ENCODE measurements around the gene SMIM10L2A. TPM values are rescaled to one million over a fixed set of nuclear protein-coding genes. Genes with fewer than 3 reads are reported as not detected.
A peak's percentile ranks its signal among the peaks of the same experiment; 100 is the strongest.

SMIM10L2A gene
- total RNA-seq (2021; fragmentation: NEBNext Ultra II Directional; extraction: Animal tissue kit (Norgen Biotek cat#: 25700)): 5.0 TPM in 2 replicates
- 7.5 and 10.7 TPM in 2 replicates for polyA plus RNA-seq (2011; rRNA removed)
- 10.1 TPM for polyA plus RNA-seq (2011; cell fraction: cytosol; rRNA removed)
- polyA plus RNA-seq (2011; cell fraction: nucleus; rRNA removed): 24.5 TPM
- 5.3 to 9.3 TPM (median 7.0 TPM) in 4 replicates for polyA plus RNA-seq (2012, experiment 1 of 2)
- polyA plus RNA-seq (2012, experiment 2 of 2): 4.5 TPM
- polyA plus RNA-seq (2013, experiment 1 of 2): 2.0 TPM
- polyA plus RNA-seq (2013, experiment 2 of 2): 1.5 TPM
- polyA minus RNA-seq (2011; rRNA and poly(A)+ RNA removed): 5.7 and 8.3 TPM in 2 replicates
- polyA minus RNA-seq (2011; cell fraction: cytosol; rRNA and poly(A)+ RNA removed): 5.4 TPM
- polyA minus RNA-seq (2011; cell fraction: nucleus; rRNA and poly(A)+ RNA removed): 11.0 TPM
- long read RNA-seq, experiment 1, full-length matches to known transcripts: 1 of 6 reads
- long read RNA-seq, experiment 1, partial matches to known transcripts: 0 of 6 reads
- long read RNA-seq, experiment 1, other reads (novel, unspliced or antisense): 5 of 6 reads
- long read RNA-seq, experiment 2: 0 reads

DNA sequence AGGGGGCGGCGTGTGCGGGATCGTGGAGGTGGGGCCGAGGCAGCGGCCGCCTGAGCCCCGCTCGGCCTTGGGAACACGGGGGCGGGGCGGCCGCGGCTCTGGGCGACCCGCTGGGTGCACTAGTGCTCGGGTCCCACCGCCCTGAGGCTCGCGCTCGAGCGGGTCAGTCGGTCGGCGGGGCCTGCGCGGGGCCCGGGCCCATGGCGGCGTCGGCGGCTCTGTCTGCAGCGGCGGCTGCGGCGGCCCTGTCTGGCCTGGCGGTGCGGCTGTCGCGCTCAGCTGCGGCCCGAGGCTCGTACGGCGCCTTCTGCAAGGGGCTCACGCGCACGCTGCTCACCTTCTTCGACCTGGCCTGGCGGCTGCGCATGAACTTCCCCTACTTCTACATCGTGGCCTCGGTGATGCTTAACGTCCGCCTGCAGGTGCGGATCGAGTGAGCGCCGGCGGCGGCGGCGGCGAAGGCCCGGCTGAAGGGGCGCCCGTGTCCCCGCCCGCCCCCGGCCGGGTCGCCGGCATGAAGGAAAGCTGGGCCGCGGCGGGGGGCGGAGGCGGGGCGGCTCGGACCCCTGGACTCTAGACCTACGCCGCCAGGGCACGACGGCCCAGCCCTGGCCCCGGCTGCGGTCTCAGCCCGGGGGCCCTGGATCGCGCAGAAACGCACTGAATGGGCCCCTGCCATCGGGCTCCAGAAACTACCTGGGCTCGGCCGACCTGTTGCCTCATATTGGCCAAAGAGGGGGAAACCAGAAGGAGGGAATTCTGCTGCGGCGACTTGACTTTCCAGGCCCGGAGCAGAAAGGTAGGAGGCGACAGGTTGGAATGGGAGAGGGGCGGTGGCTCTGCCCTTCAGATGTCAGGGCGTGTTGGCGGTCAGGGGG lies at the start of gene SMIM10L2A:
TSS of gene SMIM10L2A (plus strand) at position 13 of the 878 bp plus-strand sequence. CDS start at position 201, 188 bp downstream.
- WGBS, 2 experiments (ENCODE audit: extremely low coverage in 1 of 2, insufficient coverage in 1 of 2, insufficient read length in 1 of 2, insufficient replicate concordance in 2 of 2, low coverage in 1 of 2, low lambda C conversion rate in 2 of 2, missing lambda C conversion rate in 1 of 2): 0% methylated on average over 3 of the region's 100 CpGs; no CpG with 5 or more reads in 1 of the 2 experiments
- H3K14ac ChIP-seq (ENCODE audit: insufficient read length): no peak within 1 kb of the TSS
- H4K20me1 ChIP-seq (replicated peaks in 1 of 2; ENCODE audit: control insufficient read depth in 1 of 2, insufficient read depth in 2 of 2, low read length in 2 of 2): no peaks in the 10 kb centered on the region
- peak within 1 kb of the TSS; percentile 27 for H4K91ac ChIP-seq (replicated peaks; ENCODE audit: insufficient read length, low read length)
- H4K5ac ChIP-seq (ENCODE audit: insufficient read length, low read depth, low read length): no peak within 1 kb of the TSS
- no peak within 1 kb of the TSS for H3K4ac ChIP-seq (replicated peaks; ENCODE audit: insufficient read length, low read depth, low read length)
- no peak within 1 kb of the TSS for H3K56ac ChIP-seq (replicated peaks; ENCODE audit: insufficient read length, low read depth, low read length)
- H3K79me1 ChIP-seq (ENCODE audit: low read depth, low read length): no peaks in the 10 kb centered on the region
- ChIA-PET POLR2A (ENCODE audit: partially characterized antibody) (interaction anchor here (1.2 kb wide), 1 partner anchor 11 kb away, joined by 3 read pairs; no protein-coding TSS in a partner anchor), CTCF (ENCODE audit: partially characterized antibody) (interaction anchor here (0.6 kb wide), 1 partner anchor 598 kb away, joined by 5 read pairs; no protein-coding TSS in a partner anchor)
- H4K8ac ChIP-seq (ENCODE audit: extremely low read depth, insufficient read depth, low read length): no peak within 1 kb of the TSS; the same call in 1 of the 2 replicates
- no peak within 1 kb of the TSS for H2BK20ac ChIP-seq (ENCODE audit: low read length)
- no peak within 1 kb of the TSS for H3K23ac ChIP-seq (ENCODE audit: insufficient read length)
- no peaks in the 10 kb centered on the region; the same call in 1 of the 2 replicates for H3K23me2 ChIP-seq (ENCODE audit: low read depth, low read length)
- H3K18ac ChIP-seq (ENCODE audit: extremely low read depth, low read length): peak within 1 kb of the TSS; percentile 71; the same call in 1 of the 2 replicates
- TF ChIP-seq, protein P1, sequence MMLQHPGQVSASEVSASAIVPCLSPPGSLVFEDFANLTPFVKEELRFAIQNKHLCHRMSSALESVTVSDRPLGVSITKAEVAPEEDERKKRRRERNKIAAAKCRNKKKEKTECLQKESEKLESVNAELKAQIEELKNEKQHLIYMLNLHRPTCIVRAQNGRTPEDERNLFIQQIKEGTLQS (IDR thresholded peaks at IDR 0.05; ENCODE audit: insufficient read depth, low read depth, low read length): no peak
- TF ChIP-seq, protein P2, sequence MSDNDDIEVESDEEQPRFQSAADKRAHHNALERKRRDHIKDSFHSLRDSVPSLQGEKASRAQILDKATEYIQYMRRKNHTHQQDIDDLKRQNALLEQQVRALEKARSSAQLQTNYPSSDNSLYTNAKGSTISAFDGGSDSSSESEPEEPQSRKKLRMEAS (IDR thresholded peaks at IDR 0.05): peak; percentile 71
- TF ChIP-seq, protein P3, sequence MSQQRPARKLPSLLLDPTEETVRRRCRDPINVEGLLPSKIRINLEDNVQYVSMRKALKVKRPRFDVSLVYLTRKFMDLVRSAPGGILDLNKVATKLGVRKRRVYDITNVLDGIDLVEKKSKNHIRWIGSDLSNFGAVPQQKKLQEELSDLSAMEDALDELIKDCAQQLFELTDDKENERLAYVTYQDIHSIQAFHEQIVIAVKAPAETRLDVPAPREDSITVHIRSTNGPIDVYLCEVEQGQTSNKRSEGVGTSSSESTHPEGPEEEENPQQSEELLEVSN (IDR thresholded peaks at IDR 0.05): peak; percentile 55
- H3K4me3 ChIP-seq (ENCODE audit: extremely low read depth in 1 of 4, insufficient read depth in 2 of 4, low read depth in 3 of 4, low read length in 4 of 4): peak within 1 kb of the TSS; percentile 42 to 61 (median 49)
- 0 out of 2 replicates have a peak within 1 kb of the TSS, but pooled peaks have one; percentile 78 for H2AFZ ChIP-seq (ENCODE audit: low read length)
- no peaks in the 10 kb centered on the region for H3K9me3 ChIP-seq (ENCODE audit: insufficient read depth in 2 of 2, low read depth in 1 of 2, low read length in 1 of 2)
- H3K27me3 ChIP-seq (replicated peaks in 1 of 4; ENCODE audit: control insufficient read depth in 3 of 4, extremely low read depth in 1 of 4, insufficient read depth in 3 of 4, low read length in 3 of 4): no peaks in the 10 kb centered on the region
- H2BK5ac ChIP-seq (ENCODE audit: low read depth, low read length): no peak within 1 kb of the TSS
- H2BK120ac ChIP-seq (replicated peaks; ENCODE audit: low read depth, low read length): no peak within 1 kb of the TSS
- DNase-seq (ENCODE audit: low read depth in 1 of 2, low spot score in 2 of 2) (peak in 1 of 2 experiments; percentile 59), FAIRE-seq (no peak)
- peaks cover 2 to 6% (median 4%) of the 10 kb centered on the region in 4 experiments; a peak in 4 of 7 replicates for H3K4me1 ChIP-seq (replicated peaks in 1 of 4; ENCODE audit: control insufficient read depth in 3 of 4, insufficient read depth in 4 of 4, low read length in 3 of 4)
- H3K79me2 ChIP-seq (ENCODE audit: control insufficient read depth in 1 of 2, insufficient read depth in 2 of 2, low read length in 2 of 2): no peaks in the 10 kb centered on the region
- no peak within 1 kb of the TSS for H2BK12ac ChIP-seq (ENCODE audit: low read depth, low read length)
- H3K27ac ChIP-seq (ENCODE audit: low read depth, low read length): no peak within 1 kb of the TSS
- no peak within 1 kb of the TSS for H2BK15ac ChIP-seq (ENCODE audit: low read length)
- H3K36me3 ChIP-seq (ENCODE audit: control insufficient read depth in 2 of 4, insufficient read depth in 4 of 4, low read length in 3 of 4): no peaks in the 10 kb centered on the region; a peak in 1 of 8 replicates
- no peak within 1 kb of the TSS for H2AK5ac ChIP-seq (ENCODE audit: low read depth, low read length)
- no peak within 1 kb of the TSS for H3K9ac ChIP-seq (replicated peaks in 1 of 4; ENCODE audit: extremely low read depth in 1 of 4, low read depth in 3 of 4, low read length in 3 of 4)
- peak within 1 kb of the TSS; percentile 65 to 67 for H3K4me2 ChIP-seq (ENCODE audit: insufficient read depth in 1 of 2, low read depth in 2 of 2, low read length in 2 of 2)
